Pancreas (tissue), 10 donors: ENCODE results near the gene WFIKKN1. TPM values are rescaled to one million over a fixed set of nuclear protein-coding genes. Genes with fewer than 3 reads are reported as not detected.

Experiments used
- ATAC-seq, 4 donors: fragments of 200-7000 bp; cut with Tn5 transposase; one replicate each; pipeline versions ENCODE4 v1.8.0 to v1.9.1; 2020; ENCODE audit warnings: mild to moderate bottlenecking in 4 of 4, moderate library complexity in 4 of 4
- DNase-seq, 6 donors: peaks; one replicate each; pipeline ENCODE4 v3.0.0-alpha.2; 2020
- FAIRE-seq: peaks from 2 replicates; lab custom pipeline; 2012; peaks lifted over from hg19 to GRCh38; lab: Jason Lieb, UNC
- H3K27ac ChIP-seq, 4 donors: fragments of 200-600 bp; sonication (generic); 1 replicate in 3 of 4; 2 replicates in 1 of 4; pipeline versions ENCODE4 v1.5.0 to v1.8.0; 2020
- H3K27me3 ChIP-seq, 4 donors: fragments of 200-600 bp; one replicate each; pipeline ENCODE4 v1.8.0; 2021
- H3K36me3 ChIP-seq, 3 donors: fragments of 200-600 bp; sonication (generic) in 1 of 3; one replicate each; pipeline versions ENCODE4 v1.5.0 to v1.8.0; 2020 to 2021
- H3K4me1 ChIP-seq, 3 donors: fragments of 200-600 bp; one replicate each; pipeline ENCODE4 v1.8.0; 2021
- H3K4me3 ChIP-seq, 4 donors: fragments of 200-600 bp; sonication (generic) in 2 of 4; one replicate each; pipeline versions ENCODE4 v1.5.0 to v1.8.0; 2020 to 2021
- H3K9me3 ChIP-seq, 4 donors: fragments of 200-600 bp; one replicate each; pipeline ENCODE4 v1.8.0; 2021
- CTCF ChIP-seq, 4 donors: fragments of 200-600 bp; sonication (generic) in 3 of 4; IDR thresholded peaks; one replicate each; pipeline versions ENCODE4 v1.5.0 to v1.8.0; 2021; ENCODE audit warnings: antibody characterized with exemption in 4 of 4
- WGBS, 2 donors: extraction: QIAGEN DNeasy Blood & Tissue Kit; methylation state at CpG; one replicate each; pipeline ENCODE4 v1.1.7; 2013; 5-methylcytosine and 5-hydroxymethylcytosine counted together
- intact Hi-C, 3 donors: fragments of 100-400 bp; cut with DNase I; formaldehyde crosslinking; loops; one replicate each; pipeline versions ENCODE4 v1.11.1 to v1.14.2; 2022
- polyA plus RNA-seq, 2 donors: library from polyadenylated mRNA; stranded (reverse); fragments of 200-250 nt; gene quantifications; one replicate each; pipeline ENCODE4 v1.2.3, GENCODE V29; 2013
- total RNA-seq, 6 donors: library from RNA; stranded (reverse); fragmentation: NEBNext Ultra II Directional in 4 of 6; extraction: Animal tissue kit (Norgen Biotek cat#: 25700) in 4 of 6; gene quantifications; one replicate each; pipeline versions ENCODE4 v1.2.1 to v1.2.4, GENCODE V29; 2021 to 2023
- donor health status: healthy with polysubstance abuse.
- donor health status: DM: no; HTN: no; CAD: no; lungs with moderate emphysema.
- donor health status: DM: no; HTN: no; CAD: no.
- donor health status: control.
- donor health status: control.
- donor health status: Bipolar disorder and iron deficiency.
- donor health status: DM: yes; HTN: yes; CAD: no.
- donor health status: DM: no; HTN: no; CAD: no.
- donor health status: DM: no; HTN: no; CAD: no.
- donor health status: DM: yes; HTN: yes; CAD: no.

WFIKKN1 gene
- total and polyA plus RNA-seq, 8 donors, result 0.75 to 13.8 (median 1.7) TPM

- peaks cover 0 to 8% (median 0%) of the 10 kb centered on the region in 3 donors for H3K36me3 ChIP-seq
- no peaks in the 10 kb centered on the region for H3K4me1 ChIP-seq
- WGBS, 2 donors, result 79 to 87% methylated on average over 20 of the region's 20 CpGs
- no peaks in the 10 kb centered on the region for H3K9me3 ChIP-seq
- DNase-seq (peak in 1 of 6 donors; percentile 64), ATAC-seq (no peak), FAIRE-seq (no peak)
- H3K27me3 ChIP-seq, result no peaks in the 10 kb centered on the region
- TF ChIP-seq CTCF (IDR thresholded peaks at IDR 0.05), result no peak
- intact Hi-C loops, result no loop called here
- no peak overlapping the region for H3K4me3 ChIP-seq
- no peak overlapping the region for H3K27ac ChIP-seq
Measured at GRCh38 chr16:619476-620100, 11.2 kb upstream of the WFIKKN1 start.

GRCh38 chr16:620700-621525, 9.9 kb upstream of the WFIKKN1 start:
- Histone ChIP-seq H3K4me1 (no peaks in the 10 kb centered on the region), H3K4me3 (no peak overlapping the region), H3K27ac (no peak overlapping the region), H3K9me3 (no peaks in the 10 kb centered on the region), H3K27me3 (no peaks in the 10 kb centered on the region), H3K36me3 (peaks cover 0 to 15% (median under 1%) of the 10 kb centered on the region in 3 donors)
- ATAC-seq, result no peak
- WGBS, 2 donors, result 79 to 87% methylated on average over 39 to 41 of the region's 41 CpGs
- no peak for TF ChIP-seq CTCF (IDR thresholded peaks at IDR 0.05)
- DNase-seq, result peak in 1 of 6 donors; percentile 76
- FAIRE-seq, result no peak
- intact Hi-C loops, result no loop called here

GRCh38 chr16:621526-622105, 9.2 kb upstream of the WFIKKN1 start:
- no peaks in the 10 kb centered on the region for H3K9me3 ChIP-seq
- DNase-seq, result no peak
- ATAC-seq, result peak in 1 of 4 donors; percentile 7
- H3K27me3 ChIP-seq, result no peaks in the 10 kb centered on the region
- 81 to 85% methylated on average over 21 of the region's 21 CpGs for WGBS, 2 donors
- peaks cover 0 to 22% (median 6%) of the 10 kb centered on the region in 3 donors for H3K36me3 ChIP-seq
- intact Hi-C loops, result no loop called here
- no peak for FAIRE-seq
- no peak overlapping the region for H3K4me3 ChIP-seq
- no peaks in the 10 kb centered on the region for H3K4me1 ChIP-seq
- no peak for TF ChIP-seq CTCF (IDR thresholded peaks at IDR 0.05)
- no peak overlapping the region for H3K27ac ChIP-seq

- no peak for ATAC-seq
- intact Hi-C loops, result no loop called here
Measured at GRCh38 chr16:622920-623280, 7.9 kb upstream of the WFIKKN1 start.

More at GRCh38 chr16:622920-623280, 7.9 kb upstream of the WFIKKN1 start:
- H3K4me3 ChIP-seq, result no peak overlapping the region
- FAIRE-seq, result no peak
- H3K27ac ChIP-seq, result no peak overlapping the region
- peaks cover 0 to 28% (median 7%) of the 10 kb centered on the region in 3 donors for H3K36me3 ChIP-seq
- no peaks in the 10 kb centered on the region for H3K27me3 ChIP-seq
- no peaks in the 10 kb centered on the region for H3K4me1 ChIP-seq
- 94 to 97% methylated on average over 17 of the region's 17 CpGs for WGBS, 2 donors
- H3K9me3 ChIP-seq, result no peaks in the 10 kb centered on the region
- TF ChIP-seq CTCF (IDR thresholded peaks at IDR 0.05), result no peak
- DNase-seq, result peak in 1 of 6 donors; percentile 47
